Fibroblast of lung (primary cell): ENCODE measurements around the gene ZNF740.

Experiments
- CTCF ChIP-seq, 2 donors: IDR thresholded peaks in 1 of 2; conservative IDR thresholded peaks in 1 of 2; 1 replicate in 1 of 2; 2 replicates in 1 of 2; pipeline ENCODE4 v1.5.1; 2011 to 2012; ENCODE audit warnings: low read length in 2 of 2, control low read depth in 1 of 2, inconsistent platforms in 1 of 2, low read depth in 1 of 2, mild to moderate bottlenecking in 1 of 2
- EZH2 ChIP-seq: IDR thresholded peaks from 2 replicates; pipeline ENCODE4 v1.5.1; 2012; ENCODE audit warnings: low read length, control low read depth, mild to moderate bottlenecking; ENCODE audit errors: missing control alignments

GRCh38 chr12:53181935-53182334 is 1.4 kb downstream of the ZNF740 start:
- TF ChIP-seq CTCF (conservative IDR thresholded peaks at IDR 0.05 in 1 of 2, IDR thresholded peaks at IDR 0.05 in 1 of 2; ENCODE audit: low read depth in 1 of 2, low read length in 2 of 2), result no peak
- TF ChIP-seq EZH2, result no peak
